ENCODE data around the gene MRC2. TPM values are rescaled to one million over a fixed set of nuclear protein-coding genes. Genes with fewer than 3 reads are reported as not detected.
"Not testable (repeated sequence)": the region's sequence is repeated elsewhere in the genome, so short reads cannot be mapped to it uniquely, and the experiment has no call there.

MRC2 gene
- total and polyA plus RNA-seq, 4 experiments from 2014 or later, result 0.71 to 8.7 (median 6.7) TPM; not detected in 1

DNA sequence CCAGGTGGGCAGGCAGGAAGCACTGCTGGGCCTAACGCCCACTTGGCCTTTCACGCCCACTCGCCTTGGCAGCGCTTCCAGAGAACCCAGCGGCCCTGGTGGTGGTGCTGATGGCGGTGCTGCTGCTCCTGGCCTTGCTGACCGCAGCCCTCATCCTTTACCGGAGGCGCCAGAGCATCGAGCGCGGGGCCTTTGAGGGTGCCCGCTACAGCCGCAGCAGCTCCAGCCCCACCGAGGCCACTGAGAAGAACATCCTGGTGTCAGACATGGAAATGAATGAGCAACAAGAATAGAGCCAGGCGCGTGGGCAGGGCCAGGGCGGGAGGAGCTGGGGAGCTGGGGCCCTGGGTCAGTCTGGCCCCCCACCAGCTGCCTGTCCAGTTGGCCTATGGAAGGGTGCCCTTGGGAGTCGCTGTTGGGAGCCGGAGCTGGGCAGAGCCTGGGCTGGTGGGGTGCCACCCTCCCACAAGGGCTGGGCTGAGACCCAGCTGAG lies 64.7 kb downstream of the MRC2 start:
- H3K4me1 Mint-ChIP-seq, result no peaks in the 10 kb centered on the region
- H3K4me3 Mint-ChIP-seq, result no peak overlapping the region
- DNase-seq, result no peak
- intact Hi-C loops (cut with micrococcal nuclease), result no loop called here
- Histone ChIP-seq H3K27ac (ENCODE audit: low read depth, low read length) (no peak overlapping the region), H3K4me1 (ENCODE audit: insufficient read depth, low read length) (no peaks in the 10 kb centered on the region), H3K36me3 (ENCODE audit: insufficient read depth, low read length) (no peaks in the 10 kb centered on the region), H3K27me3 (ENCODE audit: insufficient read depth, low read length) (no peaks in the 10 kb centered on the region), H3K4me3 (ENCODE audit: low read length in 2 of 2) (no peak overlapping the region), H3K9me3 (ENCODE audit: control insufficient read depth in 1 of 2, low read length in 2 of 2) (no peaks in the 10 kb centered on the region)
- H3K27me3 Mint-ChIP-seq, result peaks cover 0 to 2% of the 10 kb centered on the region in 2 donors
- H3K9me3 Mint-ChIP-seq, result no peaks in the 10 kb centered on the region
- H3K36me3 Mint-ChIP-seq, result no peaks in the 10 kb centered on the region
- ChIA-PET POLR2A (ENCODE audit: partially characterized antibody) (no interaction called here), CTCF (ENCODE audit: partially characterized antibody) (interaction anchor here (0.5 kb wide), 1 partner anchor 98 kb away, joined by 3 read pairs; no protein-coding TSS in a partner anchor)
- no peak overlapping the region for H3K27ac Mint-ChIP-seq

DNA sequence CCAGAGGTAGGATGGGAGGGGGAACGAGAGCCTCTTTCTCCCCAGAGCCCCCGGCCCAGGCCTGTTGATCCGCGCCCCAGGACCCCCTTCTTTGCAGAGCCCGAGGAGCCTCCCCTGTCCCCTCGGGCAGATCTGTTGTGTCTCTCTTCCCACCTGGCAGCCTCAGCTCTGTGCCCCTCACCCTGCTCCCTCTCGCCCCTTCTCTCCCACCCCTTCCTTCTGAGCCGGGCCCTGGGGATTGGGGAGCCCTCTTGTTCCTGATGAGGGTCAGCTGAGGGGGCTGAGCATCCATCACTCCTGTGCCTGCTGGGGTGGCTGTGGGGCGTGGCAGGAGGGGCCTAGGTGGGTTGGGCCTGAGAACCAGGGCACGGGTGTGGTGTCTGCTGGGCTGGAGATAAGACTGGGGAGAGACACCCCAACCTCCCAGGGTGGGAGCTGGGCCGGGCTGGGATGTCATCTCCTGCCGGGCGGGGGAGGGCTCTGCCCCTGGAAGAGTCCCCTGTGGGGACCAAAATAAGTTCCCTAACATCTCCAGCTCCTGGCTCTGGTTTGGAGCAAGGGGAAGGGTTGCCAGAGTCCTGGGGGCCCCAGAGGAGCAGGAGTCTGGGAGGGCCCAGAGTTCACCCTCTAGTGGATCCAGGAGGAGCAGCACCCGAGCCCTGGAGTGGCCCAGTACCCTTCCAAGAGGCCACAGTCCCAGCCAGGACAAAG lies 65.4 kb downstream of the MRC2 start:
- intact Hi-C loops (cut with micrococcal nuclease), result no loop called here
- Mint-ChIP-seq H3K4me1 (no peaks in the 10 kb centered on the region), H3K4me3 (no peak overlapping the region), H3K36me3 (no peaks in the 10 kb centered on the region), H3K27me3 (peaks cover 0 to 2% of the 10 kb centered on the region in 2 donors), H3K9me3 (no peaks in the 10 kb centered on the region), H3K27ac (no peak overlapping the region)
- Histone ChIP-seq H3K36me3 (ENCODE audit: insufficient read depth, low read length) (no peaks in the 10 kb centered on the region), H3K4me3 (ENCODE audit: low read length in 2 of 2) (no peak overlapping the region), H3K27me3 (ENCODE audit: insufficient read depth, low read length) (no peaks in the 10 kb centered on the region), H3K4me1 (ENCODE audit: insufficient read depth, low read length) (no peaks in the 10 kb centered on the region), H3K9me3 (ENCODE audit: control insufficient read depth in 1 of 2, low read length in 2 of 2) (no peaks in the 10 kb centered on the region), H3K27ac (ENCODE audit: low read depth, low read length) (no peak overlapping the region)
- CTCF ChIA-PET (ENCODE audit: partially characterized antibody), result interaction anchor here (0.5 to 0.7 kb wide), 2 partner anchors 99 to 272 kb away, joined by 3 read pairs; no protein-coding TSS in a partner anchor
- POLR2A ChIA-PET (ENCODE audit: partially characterized antibody), result no interaction called here
- DNase-seq, result no peak

DNA sequence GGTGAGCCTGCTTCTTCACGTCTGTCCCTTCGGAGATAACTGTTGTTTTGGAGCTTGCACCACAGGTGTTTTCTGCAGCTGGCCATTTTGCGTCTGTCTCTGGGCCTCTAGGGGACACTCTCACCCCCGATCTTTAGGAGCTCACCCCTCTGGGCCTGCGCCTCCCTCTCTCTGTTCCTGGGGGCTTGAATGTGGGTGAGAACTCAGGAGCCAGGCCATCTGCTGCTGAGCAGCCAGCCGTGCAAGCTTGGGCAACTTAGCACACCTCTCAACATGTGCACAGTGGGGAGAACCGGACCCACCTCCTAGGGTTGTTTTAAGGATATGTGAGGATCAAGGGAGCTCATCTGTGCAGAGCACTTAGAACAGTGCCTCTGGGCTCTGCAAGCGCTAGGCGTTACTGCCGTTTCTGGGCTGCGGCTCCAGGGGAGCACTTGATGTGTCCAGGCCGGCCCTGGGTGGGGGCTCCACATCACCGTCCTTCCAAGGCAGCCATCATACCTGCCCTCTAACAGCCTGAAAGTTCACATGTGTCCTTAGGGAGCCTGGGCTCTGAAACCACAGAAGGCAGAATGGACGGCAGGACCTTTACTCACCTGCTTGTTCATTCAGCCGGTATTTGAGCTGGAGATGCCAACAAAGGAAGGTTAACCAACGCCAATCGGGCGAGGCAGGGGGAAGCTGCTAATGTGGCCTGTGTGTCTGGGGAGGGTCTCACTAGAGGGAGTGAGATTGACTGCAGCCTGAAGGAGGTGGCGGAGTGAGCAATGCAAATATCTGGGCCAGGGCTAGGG lies 66.3 kb downstream of the MRC2 start:
- H3K27me3 ChIP-seq (ENCODE audit: insufficient read depth, low read length), result no peaks in the 10 kb centered on the region
- H3K27me3 Mint-ChIP-seq, result peaks cover 0 to 2% of the 10 kb centered on the region in 2 donors
- DNase-seq, result no peak
- CTCF ChIA-PET (ENCODE audit: partially characterized antibody), result no interaction called here
- no peak overlapping the region for H3K4me3 Mint-ChIP-seq
- no peaks in the 10 kb centered on the region for H3K9me3 Mint-ChIP-seq
- intact Hi-C loops (cut with micrococcal nuclease), result no loop called here
- H3K36me3 Mint-ChIP-seq, result no peaks in the 10 kb centered on the region
- H3K9me3 ChIP-seq (ENCODE audit: control insufficient read depth in 1 of 2, low read length in 2 of 2), result no peaks in the 10 kb centered on the region
- H3K4me1 ChIP-seq (ENCODE audit: insufficient read depth, low read length), result no peaks in the 10 kb centered on the region
- H3K27ac Mint-ChIP-seq, result no peak overlapping the region
- H3K27ac ChIP-seq (ENCODE audit: low read depth, low read length), result no peak overlapping the region
- no peak overlapping the region for H3K4me3 ChIP-seq (ENCODE audit: low read length in 2 of 2)
- no peaks in the 10 kb centered on the region for H3K36me3 ChIP-seq (ENCODE audit: insufficient read depth, low read length)
- POLR2A ChIA-PET (ENCODE audit: partially characterized antibody), result no interaction called here
- no peaks in the 10 kb centered on the region for H3K4me1 Mint-ChIP-seq

DNA sequence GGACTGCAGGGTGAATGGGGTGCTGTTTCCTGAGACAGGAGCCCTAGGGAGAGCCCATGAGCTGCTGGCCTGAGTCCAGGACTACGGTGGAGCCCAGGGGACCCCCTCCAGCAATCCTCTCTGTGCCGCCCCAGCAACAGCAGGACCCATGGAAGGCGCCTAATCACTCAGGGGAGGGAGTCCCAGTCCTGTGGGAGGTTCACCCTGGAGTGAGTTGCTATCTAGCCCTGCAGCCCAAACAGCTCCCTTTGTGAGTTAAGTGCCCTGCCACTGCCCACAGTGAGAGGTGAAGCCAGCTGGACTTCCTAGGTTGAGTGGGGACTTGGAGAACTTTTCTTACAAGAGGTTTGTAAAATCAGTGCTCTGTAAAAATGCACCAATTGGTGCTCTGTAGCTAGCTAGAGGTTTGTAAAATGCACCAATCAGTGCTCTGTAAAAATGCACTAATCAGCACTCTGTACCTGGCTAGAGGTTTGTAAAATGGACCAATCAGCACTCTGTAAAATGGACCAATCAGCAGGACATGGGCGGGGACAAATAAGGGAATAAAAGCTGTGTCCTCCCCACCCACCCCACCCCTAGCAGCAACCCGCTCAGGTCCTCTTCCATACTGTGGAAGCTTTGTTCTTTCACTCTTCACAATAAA lies 67.7 kb downstream of the MRC2 start:
- H3K36me3 ChIP-seq (ENCODE audit: insufficient read depth, low read length); DNase-seq; H3K4me1 ChIP-seq (ENCODE audit: insufficient read depth, low read length); H3K27me3 Mint-ChIP-seq; H3K4me3 Mint-ChIP-seq; H3K36me3 Mint-ChIP-seq; H3K27me3 ChIP-seq (ENCODE audit: insufficient read depth, low read length); H3K27ac Mint-ChIP-seq; H3K9me3 Mint-ChIP-seq; H3K4me1 Mint-ChIP-seq; H3K27ac ChIP-seq (ENCODE audit: low read depth, low read length); POLR2A ChIA-PET (ENCODE audit: partially characterized antibody); H3K4me3 ChIP-seq (ENCODE audit: low read length in 2 of 2); H3K9me3 ChIP-seq (ENCODE audit: control insufficient read depth in 1 of 2, low read length in 2 of 2); CTCF ChIA-PET (ENCODE audit: partially characterized antibody); intact Hi-C loops (cut with micrococcal nuclease): not testable (repeated sequence)

DNA sequence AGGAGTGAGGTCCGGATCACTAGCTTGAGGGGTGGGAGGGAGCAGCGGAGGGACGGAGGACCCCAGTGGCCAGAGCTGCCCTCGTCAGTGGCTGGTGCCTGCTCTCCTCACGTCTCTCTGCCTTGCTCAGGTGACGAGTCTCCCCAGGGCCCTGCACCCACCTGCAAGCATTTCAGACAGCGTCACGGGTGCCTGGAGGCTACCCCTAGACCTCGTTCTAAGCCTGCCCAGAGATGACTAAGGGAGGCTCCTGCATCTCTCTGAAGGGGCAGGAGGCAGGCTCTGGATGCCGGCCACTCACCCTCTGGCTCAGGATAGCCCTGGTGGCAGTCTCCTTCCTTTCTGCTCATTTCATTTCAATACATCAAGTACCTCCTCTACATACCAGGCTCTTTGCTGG lies 68.8 kb downstream of the MRC2 start:
- Histone ChIP-seq H3K9me3 (ENCODE audit: control insufficient read depth in 1 of 2, low read length in 2 of 2) (no peaks in the 10 kb centered on the region), H3K36me3 (ENCODE audit: insufficient read depth, low read length) (no peaks in the 10 kb centered on the region), H3K27me3 (ENCODE audit: insufficient read depth, low read length) (no peaks in the 10 kb centered on the region), H3K27ac (ENCODE audit: low read depth, low read length) (no peak overlapping the region), H3K4me3 (ENCODE audit: low read length in 2 of 2) (no peak overlapping the region), H3K4me1 (ENCODE audit: insufficient read depth, low read length) (no peaks in the 10 kb centered on the region)
- no peak overlapping the region for H3K27ac Mint-ChIP-seq
- H3K9me3 Mint-ChIP-seq, result peaks cover 0 to 1% (median 0%) of the 10 kb centered on the region in 8 donors
- no peak overlapping the region for H3K4me3 Mint-ChIP-seq
- ChIA-PET POLR2A (ENCODE audit: partially characterized antibody) (no interaction called here), CTCF (ENCODE audit: partially characterized antibody) (no interaction called here)
- no peak for DNase-seq
- intact Hi-C loops (cut with micrococcal nuclease), result no loop called here
- H3K36me3 Mint-ChIP-seq, result no peaks in the 10 kb centered on the region
- H3K27me3 Mint-ChIP-seq, result peaks cover 3 to 5% of the 10 kb centered on the region in 2 donors
- H3K4me1 Mint-ChIP-seq, result no peaks in the 10 kb centered on the region

DNA sequence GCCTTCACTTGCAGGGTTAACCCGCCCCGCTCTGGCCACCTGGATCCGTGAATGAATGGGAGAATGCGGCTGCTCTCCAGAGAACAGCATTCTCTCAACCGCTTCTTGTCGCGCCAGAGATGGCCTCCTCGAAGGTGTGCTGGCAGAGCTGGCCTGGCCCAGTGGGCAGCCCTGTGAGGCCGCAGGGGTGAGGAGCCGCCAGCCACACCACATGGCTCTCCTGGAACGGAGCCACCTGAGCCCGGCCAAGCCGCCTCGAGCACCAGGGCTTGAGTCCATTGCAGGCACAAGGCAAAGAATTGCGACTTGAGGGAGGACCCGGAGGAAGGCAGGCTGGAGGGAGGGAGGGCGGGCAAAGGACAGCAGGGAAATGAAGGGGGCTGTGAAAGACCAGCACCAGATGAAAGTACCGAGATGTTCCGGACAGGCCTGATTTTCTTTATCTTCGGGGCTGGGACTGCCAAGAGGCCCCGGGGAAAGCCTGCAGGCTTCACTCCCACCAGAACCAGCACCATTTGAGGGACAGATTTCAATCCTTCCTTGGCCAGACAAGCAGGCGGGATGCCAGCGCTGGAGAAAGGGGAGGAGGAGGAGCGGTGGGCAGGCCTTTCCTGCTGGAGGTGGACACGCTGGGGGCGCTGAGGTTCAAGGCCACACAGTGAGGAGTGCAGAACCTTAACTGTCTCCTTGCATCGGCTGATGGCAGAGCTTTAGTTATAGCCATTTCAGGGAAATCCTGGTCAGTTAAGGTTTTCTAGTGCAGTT lies 69.4 kb downstream of the MRC2 start:
- no peaks in the 10 kb centered on the region for H3K36me3 Mint-ChIP-seq
- H3K27me3 ChIP-seq (ENCODE audit: insufficient read depth, low read length), result no peaks in the 10 kb centered on the region
- H3K9me3 Mint-ChIP-seq, result peaks cover 0 to 1% (median 0%) of the 10 kb centered on the region in 8 donors
- no peaks in the 10 kb centered on the region for H3K36me3 ChIP-seq (ENCODE audit: insufficient read depth, low read length)
- no peak overlapping the region for H3K4me3 ChIP-seq (ENCODE audit: low read length in 2 of 2)
- no peak for DNase-seq
- H3K9me3 ChIP-seq (ENCODE audit: control insufficient read depth in 1 of 2, low read length in 2 of 2), result no peaks in the 10 kb centered on the region
- ChIA-PET POLR2A (ENCODE audit: partially characterized antibody) (no interaction called here), CTCF (ENCODE audit: partially characterized antibody) (no interaction called here)
- intact Hi-C loops (cut with micrococcal nuclease), result no loop called here
- peaks cover 3 to 5% of the 10 kb centered on the region in 2 donors for H3K27me3 Mint-ChIP-seq
- no peak overlapping the region for H3K4me3 Mint-ChIP-seq
- no peaks in the 10 kb centered on the region for H3K4me1 ChIP-seq (ENCODE audit: insufficient read depth, low read length)
- H3K4me1 Mint-ChIP-seq, result no peaks in the 10 kb centered on the region
- no peak overlapping the region for H3K27ac ChIP-seq (ENCODE audit: low read depth, low read length)
- H3K27ac Mint-ChIP-seq, result no peak overlapping the region

DNA sequence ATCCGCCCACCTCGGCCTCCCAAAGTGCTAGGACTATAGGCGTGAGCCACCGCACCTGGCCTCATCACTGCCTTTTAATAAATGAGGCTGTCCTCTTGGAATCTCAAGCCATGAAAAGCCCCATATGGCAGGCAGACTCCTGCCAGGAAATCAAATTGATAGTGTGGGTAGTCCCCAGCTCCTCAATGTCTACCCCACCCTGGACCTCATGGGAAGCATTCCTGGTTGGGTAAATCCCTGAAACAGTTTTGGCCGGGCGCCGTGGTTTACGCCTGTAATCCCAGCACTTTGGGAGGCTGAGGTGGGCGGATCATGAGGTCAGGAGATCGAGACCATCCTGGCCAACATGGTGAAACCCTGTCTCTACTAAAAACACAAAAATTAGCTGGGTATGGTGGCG lies 71.0 kb downstream of the MRC2 start:
- H3K27me3 ChIP-seq (ENCODE audit: insufficient read depth, low read length); H3K9me3 Mint-ChIP-seq; H3K36me3 ChIP-seq (ENCODE audit: insufficient read depth, low read length); H3K4me1 ChIP-seq (ENCODE audit: insufficient read depth, low read length); H3K4me1 Mint-ChIP-seq; H3K27ac ChIP-seq (ENCODE audit: low read depth, low read length); H3K27me3 Mint-ChIP-seq; H3K4me3 Mint-ChIP-seq; H3K27ac Mint-ChIP-seq; CTCF ChIA-PET (ENCODE audit: partially characterized antibody); H3K36me3 Mint-ChIP-seq; DNase-seq; H3K4me3 ChIP-seq (ENCODE audit: low read length in 2 of 2); intact Hi-C loops (cut with micrococcal nuclease); H3K9me3 ChIP-seq (ENCODE audit: control insufficient read depth in 1 of 2, low read length in 2 of 2): not testable (repeated sequence)
- POLR2A ChIA-PET (ENCODE audit: partially characterized antibody), result interaction anchor here (0.6 kb wide), 1 partner anchor 10 kb away, joined by 3 read pairs; no protein-coding TSS in a partner anchor
